NT2/D1 (cell line): Measurements from ENCODE around the gene CA12.
A peak's percentile ranks its signal among the peaks of the same experiment; 100 is the strongest.

Source experiments
- DNase-seq: peaks from one replicate; pipeline ENCODE4 v3.0.0-alpha.2; 2011; ENCODE audit warnings: low read depth, low spot score
- H3K27me3 ChIP-seq: 2 replicates; pipeline ENCODE4 v1.6.0; 2011; ENCODE audit warnings: mild to moderate bottlenecking; ENCODE audit not compliant: insufficient read length, insufficient read depth
- H3K36me3 ChIP-seq: 2 replicates; pipeline ENCODE4 v1.6.1; 2011; ENCODE audit warnings: mild to moderate bottlenecking, low read length, mixed read lengths; ENCODE audit not compliant: insufficient read depth, insufficient read length
- H3K4me1 ChIP-seq: 2 replicates; pipeline ENCODE4 v1.5.1; 2011; ENCODE audit not compliant: insufficient read depth, insufficient read length
- H3K4me3 ChIP-seq: 2 replicates; pipeline ENCODE4 v1.5.1; 2011; ENCODE audit warnings: low read depth; ENCODE audit not compliant: insufficient read length
- H3K9ac ChIP-seq: 2 replicates; pipeline ENCODE4 v1.6.0; 2011; ENCODE audit warnings: low read depth; ENCODE audit not compliant: insufficient read length
- H3K9me3 ChIP-seq: 2 replicates; pipeline ENCODE4 v1.5.1; 2011; ENCODE audit warnings: mild to moderate bottlenecking, low read length; ENCODE audit not compliant: insufficient read depth
- SUZ12 ChIP-seq: IDR thresholded peaks from 2 replicates; pipeline ENCODE4 v1.6.1; 2011; ENCODE audit not compliant: insufficient read length, insufficient read depth; ENCODE audit errors: extremely low read depth
- YY1 ChIP-seq: IDR thresholded peaks from 2 replicates; pipeline ENCODE4 v1.6.1; 2011; ENCODE audit not compliant: insufficient read length, insufficient read depth
- ZNF274 ChIP-seq: IDR thresholded peaks from 2 replicates; pipeline ENCODE4 v1.6.1; 2011; ENCODE audit warnings: mild to moderate bottlenecking, low read depth, low read length

CA12 gene

GRCh38 chr15:63381301-63382204 lies at the start of gene CA12:
CA12 (minus strand) TSS chr15:63381846; CDS start chr15:63381720, 126 bp downstream.
- H3K4me3 ChIP-seq: peak within 1 kb of the TSS; percentile 52
- no peaks in the 10 kb centered on the region for H3K36me3 ChIP-seq
- TF ChIP-seq YY1 (no peak), SUZ12 (no peak), ZNF274 (no peak)
- H3K9ac ChIP-seq: peak within 1 kb of the TSS; percentile 77
- peaks cover 41% of the 10 kb centered on the region for H3K27me3 ChIP-seq
- peaks cover 6% of the 10 kb centered on the region; the same call in 1 of the 2 replicates for H3K9me3 ChIP-seq
- DNase-seq: no peak
- peaks cover 4% of the 10 kb centered on the region for H3K4me1 ChIP-seq

- H3K9me3 ChIP-seq: peaks cover 9% of the 10 kb centered on the region
- TF ChIP-seq ZNF274: no peak
- TF ChIP-seq SUZ12: no peak
- no peak for TF ChIP-seq YY1
- no peak overlapping the region for H3K9ac ChIP-seq
- DNase-seq: no peak
- H3K36me3 ChIP-seq: no peaks in the 10 kb centered on the region
- no peak overlapping the region for H3K4me3 ChIP-seq
- H3K4me1 ChIP-seq: no peaks in the 10 kb centered on the region
- no peaks in the 10 kb centered on the region for H3K27me3 ChIP-seq
Observed at GRCh38 chr15:63430766-63431451, 49.3 kb upstream of the CA12 start.

- Histone ChIP-seq H3K4me3 (no peak overlapping the region), H3K9ac (no peak overlapping the region), H3K27me3 (no peaks in the 10 kb centered on the region), H3K4me1 (no peaks in the 10 kb centered on the region), H3K9me3 (peaks cover 9% of the 10 kb centered on the region), H3K36me3 (no peaks in the 10 kb centered on the region)
- TF ChIP-seq ZNF274 (no peak), SUZ12 (no peak)
- DNase-seq: no peak
Observed at GRCh38 chr15:63426552-63426951, 44.9 kb upstream of the CA12 start.

- no peaks in the 10 kb centered on the region for H3K27me3 ChIP-seq
- no peak for DNase-seq
- no peak for TF ChIP-seq SUZ12
- TF ChIP-seq YY1: no peak
- TF ChIP-seq ZNF274: no peak
- H3K9ac ChIP-seq: no peak overlapping the region
- H3K36me3 ChIP-seq: no peaks in the 10 kb centered on the region
- no peak overlapping the region for H3K4me3 ChIP-seq
- H3K9me3 ChIP-seq: peaks cover 9% of the 10 kb centered on the region
- no peaks in the 10 kb centered on the region for H3K4me1 ChIP-seq
Observed at GRCh38 chr15:63425426-63425985, 43.9 kb upstream of the CA12 start.

- DNase-seq: no peak
- no peaks in the 10 kb centered on the region for H3K36me3 ChIP-seq
- no peaks in the 10 kb centered on the region for H3K27me3 ChIP-seq
- TF ChIP-seq ZNF274 (no peak), YY1 (no peak), SUZ12 (no peak)
- peaks cover 9% of the 10 kb centered on the region for H3K9me3 ChIP-seq
- no peak overlapping the region for H3K9ac ChIP-seq
- no peak overlapping the region for H3K4me3 ChIP-seq
- no peaks in the 10 kb centered on the region for H3K4me1 ChIP-seq
Observed at GRCh38 chr15:63422891-63423590, 41.4 kb upstream of the CA12 start.

GRCh38 chr15:63421433-63421832 lies 39.8 kb upstream of the CA12 start:
- Histone ChIP-seq H3K4me3 (no peak overlapping the region), H3K9me3 (peaks cover 6% of the 10 kb centered on the region), H3K4me1 (no peaks in the 10 kb centered on the region), H3K27me3 (no peaks in the 10 kb centered on the region), H3K36me3 (no peaks in the 10 kb centered on the region), H3K9ac (no peak overlapping the region)
- DNase-seq: no peak
- TF ChIP-seq ZNF274: no peak
- TF ChIP-seq YY1: no peak
- TF ChIP-seq SUZ12: no peak
